Measurements from ENCODE around the gene RAB11FIP3.

GRCh38 chr16:454397-454940, 29.0 kb downstream of the RAB11FIP3 start:
- no peak for TF ChIP-seq POLR2A (IDR thresholded peaks at IDR 0.05; ENCODE audit: low read length)
- TF ChIP-seq CTCF (IDR thresholded peaks at IDR 0.05): no peak
- TF ChIP-seq BHLHE40 (IDR thresholded peaks at IDR 0.05; ENCODE audit: low read depth, low read length): no peak

Measured in A549 (cell line).